NOMO-1 treated with DMSO at 0.1 percent for 48 hours (cell line): ENCODE results near the gene LRP4.
"Not testable (repeated sequence)": the region's sequence is repeated elsewhere in the genome, so short reads cannot be mapped to it uniquely, and the experiment has no call there.

Experiments
- DNase-seq: peaks from one replicate; lab custom pipeline; 2025; ENCODE audit not compliant: unreplicated experiment; lab: John Stamatoyannopoulos, UW

LRP4 gene

GRCh38 chr11:46918083-46918787, at the start of gene LRP4:
TSS of gene LRP4 (minus strand) at chr11:46918550. CDS start at chr11:46918379, 171 bp downstream.
- DNase-seq, result no peak

GRCh38 chr11:46967962-46968361, 49.6 kb upstream of the LRP4 start:
- DNase-seq, result no peak

DNA sequence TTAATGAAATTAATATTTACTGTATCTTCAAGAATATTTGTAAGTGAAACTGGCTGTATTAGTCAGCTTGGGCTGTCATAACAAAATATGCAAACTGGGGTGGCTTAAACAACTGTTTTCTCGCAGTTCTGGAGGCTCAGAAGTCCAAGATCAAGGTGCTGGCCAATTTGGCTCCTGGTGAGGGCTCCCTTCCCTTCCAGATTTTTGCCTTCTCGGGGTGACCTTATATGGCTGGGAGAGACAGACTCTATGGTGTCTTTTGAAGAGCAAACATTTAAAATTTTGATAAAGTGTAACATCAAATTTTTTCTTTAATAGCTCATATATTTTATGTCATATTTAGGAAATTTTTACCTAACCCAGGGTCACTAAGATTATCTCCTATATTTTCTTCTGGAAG, 48.4 kb upstream of the LRP4 start:
- DNase-seq, result no peak

DNA sequence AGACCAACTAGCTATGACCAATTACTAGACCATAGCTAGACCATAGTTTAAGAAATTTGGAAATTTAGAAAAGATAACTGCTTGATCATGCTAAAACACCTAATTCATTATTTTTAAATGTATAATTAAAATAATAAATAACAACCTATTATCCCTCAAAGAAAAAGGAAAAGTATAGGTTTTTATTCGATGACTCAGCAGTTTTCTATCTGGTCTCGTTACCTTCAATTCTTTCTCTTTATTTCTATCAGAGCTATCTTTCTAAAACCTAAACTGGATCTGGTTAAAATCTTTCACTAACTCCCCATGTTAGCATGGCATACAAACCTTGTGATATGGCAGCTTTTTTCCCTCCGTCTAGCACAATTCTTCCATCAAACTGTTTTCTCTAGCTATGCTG, 45.5 kb upstream of the LRP4 start:
- no peak for DNase-seq

GRCh38 chr11:46961886-46962285, 43.5 kb upstream of the LRP4 start:
- DNase-seq, result not testable (repeated sequence)

- no peak for DNase-seq
Measured at GRCh38 chr11:46961041-46961440, 42.7 kb upstream of the LRP4 start.

DNA sequence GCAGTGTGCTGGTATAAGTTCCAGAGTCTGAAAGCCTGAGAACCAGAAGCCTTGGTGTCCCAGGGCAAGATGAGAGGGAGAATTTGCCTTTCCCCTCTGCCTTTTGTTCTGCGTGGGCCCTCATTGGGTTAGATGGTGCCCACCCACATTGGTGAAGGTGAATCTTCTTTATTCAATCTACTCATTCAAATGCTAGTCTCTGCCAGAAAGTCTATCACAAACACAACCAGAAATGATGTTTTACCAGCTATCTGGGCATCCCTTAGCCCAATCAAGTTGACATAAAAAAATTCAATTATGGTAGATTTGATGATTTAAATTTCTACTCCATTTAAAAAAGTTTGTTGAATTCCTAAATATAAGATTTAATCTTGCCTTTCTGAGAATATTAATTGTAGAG, 40.4 kb upstream of the LRP4 start:
- no peak for DNase-seq

DNA sequence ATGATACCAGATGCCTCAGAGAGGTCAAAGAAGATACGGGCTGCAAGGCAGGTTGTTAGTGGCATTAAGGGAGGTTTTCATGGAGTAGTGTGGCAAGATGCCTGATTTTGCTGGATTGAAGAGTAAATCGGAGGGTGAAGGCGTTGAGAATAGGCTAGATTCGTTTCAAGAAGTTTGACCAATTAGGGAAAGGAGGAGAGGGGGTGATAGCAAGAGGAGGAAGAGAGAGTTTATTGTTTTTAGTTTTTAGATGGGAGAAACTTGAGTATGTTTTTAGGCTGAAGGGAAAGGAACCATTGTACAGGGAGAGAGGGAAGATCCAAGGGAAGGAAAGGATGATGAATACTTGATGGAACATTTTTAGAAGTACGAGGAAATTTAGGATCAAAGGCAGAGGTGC, 34.7 kb upstream of the LRP4 start:
- no peak for DNase-seq

GRCh38 chr11:46952553-46952952, 34.2 kb upstream of the LRP4 start:
- peak; percentile 9 for DNase-seq

GRCh38 chr11:46951864-46952263, 33.5 kb upstream of the LRP4 start:
- DNase-seq, result no peak

GRCh38 chr11:46949297-46949696, 30.9 kb upstream of the LRP4 start:
- DNase-seq, result no peak

DNA sequence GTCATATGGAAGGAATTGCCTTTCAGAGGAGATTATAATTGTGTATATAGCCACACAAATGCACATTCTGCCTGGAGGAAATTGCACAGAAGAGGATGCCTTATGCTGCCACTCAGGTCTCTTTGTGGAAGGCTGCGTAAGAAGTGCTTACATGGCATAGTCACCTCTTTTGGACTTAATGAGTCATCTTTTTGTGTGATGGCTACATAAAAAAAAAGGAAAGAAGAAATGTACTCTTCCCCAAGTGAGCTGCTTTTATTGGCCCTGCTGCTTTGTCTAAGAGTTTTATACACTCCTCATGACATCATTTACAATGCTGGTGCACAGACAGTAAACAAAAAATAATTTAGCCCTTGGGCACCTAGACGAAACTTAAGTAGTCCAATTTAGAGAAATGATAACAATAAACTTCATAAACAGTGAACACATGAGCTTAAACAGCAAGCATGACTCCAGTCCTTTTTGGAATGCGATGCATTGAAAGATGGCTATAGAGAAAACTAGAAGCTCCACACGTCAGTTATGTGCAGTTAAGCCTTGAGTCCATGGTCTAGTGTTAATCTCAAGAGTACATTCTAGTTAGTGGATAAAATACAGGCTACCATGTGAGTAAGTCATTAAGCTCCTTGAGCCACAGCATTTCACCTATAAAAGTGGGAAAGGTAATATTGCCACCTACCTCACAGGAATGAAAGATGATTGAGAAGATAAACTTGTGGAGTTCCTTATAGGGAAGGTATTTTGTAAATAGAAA, 30.2 kb upstream of the LRP4 start:
- peak; percentile 48 for DNase-seq

GRCh38 chr11:46947399-46948077, 29.2 kb upstream of the LRP4 start:
- no peak for DNase-seq

GRCh38 chr11:46944356-46945075, 26.2 kb upstream of the LRP4 start:
- DNase-seq, result no peak

- no peak for DNase-seq
Measured at GRCh38 chr11:46942172-46942571, 23.8 kb upstream of the LRP4 start.

DNA sequence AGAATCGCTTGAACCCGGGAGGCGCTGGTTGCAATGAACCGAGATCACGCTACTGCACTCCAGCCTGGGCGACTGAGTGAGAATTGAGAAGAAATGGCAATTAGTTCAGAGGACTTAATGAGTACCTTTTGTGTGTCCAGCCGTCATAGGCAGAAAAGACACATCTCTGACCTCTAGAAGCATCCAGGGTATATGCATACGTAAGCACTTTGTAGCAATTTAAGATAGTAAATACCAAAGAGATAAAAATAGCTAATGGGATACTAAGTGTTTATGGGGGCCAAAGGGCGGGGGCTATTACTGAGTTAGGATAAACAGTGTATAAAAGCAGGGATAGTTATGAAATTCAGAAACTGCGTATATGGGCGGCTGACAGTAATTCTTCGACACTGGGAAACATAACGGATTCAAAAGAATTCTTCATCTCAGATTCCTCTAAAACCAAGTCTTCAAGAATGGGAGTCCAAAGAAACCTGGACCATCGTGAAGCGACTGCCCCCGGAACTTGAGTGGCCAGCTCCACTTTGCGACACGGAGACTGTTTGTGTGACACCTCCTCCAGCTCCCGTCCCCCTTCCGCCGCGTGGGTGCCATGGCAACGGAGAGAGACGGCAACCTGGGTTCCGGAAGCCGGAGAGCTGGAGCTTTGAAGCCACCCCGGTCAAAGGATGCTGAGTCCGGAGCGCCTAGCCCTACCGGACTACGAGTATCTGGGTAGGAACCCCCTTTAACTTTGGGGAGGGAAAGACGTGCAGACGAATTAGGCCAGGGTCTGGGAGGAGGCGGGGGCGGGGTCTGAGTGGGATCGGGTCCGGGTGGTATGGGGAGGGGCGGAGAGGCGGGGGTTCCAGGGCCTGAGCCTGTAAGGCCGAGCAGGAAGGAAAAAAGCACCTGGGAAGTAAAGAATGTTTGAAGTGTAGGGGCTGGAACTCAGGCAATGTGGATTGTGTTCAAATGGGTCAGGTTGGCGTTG, 18.1 kb upstream of the LRP4 start, which contains the start of gene CSTPP1:
CSTPP1 (plus strand) TSS at position 624 of the 973 bp plus-strand sequence; CDS start at position 669, 45 bp downstream.
- peak; percentile 82 for DNase-seq

- peak; percentile 48 for DNase-seq
Measured at GRCh38 chr11:46930089-46930488, 11.7 kb upstream of the LRP4 start.

DNA sequence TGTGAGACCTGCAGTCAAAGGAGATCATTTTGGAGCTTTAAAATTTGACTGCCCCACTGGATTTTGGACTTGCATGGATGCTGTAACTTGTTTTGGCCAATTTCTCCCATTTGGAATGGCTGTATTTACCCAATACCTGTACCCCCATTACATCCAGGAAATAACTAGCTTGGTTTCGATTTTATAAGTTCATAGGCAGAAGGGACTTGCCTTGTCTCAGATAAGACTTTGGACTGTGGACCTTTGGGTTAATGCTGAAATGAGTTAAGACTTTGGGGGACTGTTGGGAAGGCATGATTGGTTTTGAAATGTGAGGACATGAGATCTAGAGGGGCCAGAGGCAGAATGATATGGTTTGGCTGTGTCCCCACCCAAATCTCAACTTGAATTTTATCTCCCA, 10.4 kb upstream of the LRP4 start:
- not testable (repeated sequence) for DNase-seq

DNA sequence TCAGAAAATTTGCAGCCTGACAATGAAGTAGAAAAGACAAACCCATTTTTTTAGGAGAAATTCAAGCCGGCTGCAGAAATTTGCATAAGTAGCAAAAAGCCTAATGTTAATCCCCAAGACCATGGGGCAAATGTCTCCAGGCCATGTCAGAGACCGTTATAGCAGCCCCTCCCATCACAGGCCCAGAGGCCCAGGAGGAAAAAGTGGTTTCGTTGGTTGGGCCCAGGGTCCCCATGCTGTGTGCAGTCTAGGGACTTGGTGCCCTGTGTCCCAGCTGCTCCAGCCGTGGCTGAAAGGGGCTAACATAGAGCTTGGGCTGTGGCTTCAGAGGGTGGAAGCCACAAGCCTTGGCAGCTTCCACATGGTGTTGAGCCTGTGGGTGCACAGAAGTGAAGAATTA, 9.6 kb upstream of the LRP4 start:
- DNase-seq, result not testable (repeated sequence)

- no peak for DNase-seq
Measured at GRCh38 chr11:46920755-46921154, 2.4 kb upstream of the LRP4 start.
